Activated naive CD4-positive, alpha-beta T cell treated with anti-CD3 and anti-CD28 coated beads, Interleukin-2, amount 50 U/mL, for 72 hours (primary cell): ENCODE data around the gene BANP. TPM values are rescaled to one million over a fixed set of nuclear protein-coding genes. Genes with fewer than 3 reads are reported as not detected.
"Not testable (repeated sequence)": the region's sequence is repeated elsewhere in the genome, so short reads cannot be mapped to it uniquely, and the experiment has no call there.

ENCODE experiments used
- ATAC-seq, 2 donors: fragments of 150-1000 bp; cut with Tn5 transposase; 2 replicates each; pipeline ENCODE4 v1.10.0; 2021; ENCODE audit warnings: mild to moderate bottlenecking in 2 of 2, moderate library complexity in 2 of 2
- DNase-seq, 2 donors: peaks; one replicate each; pipeline ENCODE4 v3.0.0; 2021 to 2022; ENCODE audit warnings: low spot score in 2 of 2
- H3K27ac Mint-ChIP-seq, 2 donors: one replicate each; pipeline ENCODE4 v1.8.0; 2022; ENCODE audit warnings: mild to moderate bottlenecking in 2 of 2, mixed read lengths in 2 of 2
- H3K36me3 Mint-ChIP-seq, 2 donors: one replicate each; pipeline ENCODE4 v1.8.0; 2022; ENCODE audit warnings: mixed read lengths in 2 of 2
- H3K9me3 Mint-ChIP-seq, 2 donors: one replicate each; pipeline ENCODE4 v1.8.0; 2022; ENCODE audit warnings: mixed read lengths in 2 of 2
- total RNA-seq, 2 donors: library from RNA; stranded (reverse); gene quantifications; one replicate each; pipeline ENCODE4 v1.2.3, GENCODE V29; 2022

The BANP gene
- total RNA-seq, 2 donors from 2014 or later: 44.6 to 46.8 TPM

- ATAC-seq (no peak), DNase-seq (no peak)
- no peaks in the 10 kb centered on the region for H3K9me3 Mint-ChIP-seq
- peaks cover 0 to 6% of the 10 kb centered on the region in 2 donors for H3K36me3 Mint-ChIP-seq
- H3K27ac Mint-ChIP-seq: peak overlapping the region in 1 of 2 donors; percentile 17
These were observed 84.1 kb downstream of the BANP start for GRCh38 chr16:88035292-88035691.

- H3K36me3 Mint-ChIP-seq, ATAC-seq, DNase-seq, H3K9me3 Mint-ChIP-seq: not testable (repeated sequence)
- H3K27ac Mint-ChIP-seq: peak overlapping the region; percentile 17 to 52
These were observed 84.8 kb downstream of the BANP start for GRCh38 chr16:88035884-88036639.

GRCh38 chr16:88036640-88036996 lies 85.4 kb downstream of the BANP start:
- DNase-seq, H3K9me3 Mint-ChIP-seq, H3K36me3 Mint-ChIP-seq, ATAC-seq: not testable (repeated sequence)
- peak overlapping the region in 1 of 2 donors; percentile 17 for H3K27ac Mint-ChIP-seq

GRCh38 chr16:88037359-88037758 lies 86.1 kb downstream of the BANP start:
- not testable (repeated sequence) for H3K36me3 Mint-ChIP-seq, H3K27ac Mint-ChIP-seq, H3K9me3 Mint-ChIP-seq, ATAC-seq, DNase-seq

- H3K36me3 Mint-ChIP-seq, DNase-seq, H3K9me3 Mint-ChIP-seq, H3K27ac Mint-ChIP-seq, ATAC-seq: not testable (repeated sequence)
These were observed 86.8 kb downstream of the BANP start for GRCh38 chr16:88037876-88038525.

GRCh38 chr16:88038526-88038908 lies 87.3 kb downstream of the BANP start:
- not testable (repeated sequence) for DNase-seq, H3K36me3 Mint-ChIP-seq, ATAC-seq, H3K9me3 Mint-ChIP-seq, H3K27ac Mint-ChIP-seq

- ATAC-seq: no peak
- no peak for DNase-seq
- peaks cover 0 to 6% of the 10 kb centered on the region in 2 donors for H3K36me3 Mint-ChIP-seq
- peak overlapping the region in 1 of 2 donors; percentile 44 for H3K27ac Mint-ChIP-seq
- H3K9me3 Mint-ChIP-seq: no peaks in the 10 kb centered on the region
These were observed 88.4 kb downstream of the BANP start for GRCh38 chr16:88039591-88039990.

GRCh38 chr16:88040196-88040876 lies 89.1 kb downstream of the BANP start:
- not testable (repeated sequence) for ATAC-seq, DNase-seq, H3K36me3 Mint-ChIP-seq, H3K9me3 Mint-ChIP-seq
- H3K27ac Mint-ChIP-seq: peak overlapping the region in 1 of 2 donors; percentile 60

- not testable (repeated sequence) for DNase-seq
These were observed 89.6 kb downstream of the BANP start for GRCh38 chr16:88040877-88041244.

GRCh38 chr16:88041506-88041905 lies 90.3 kb downstream of the BANP start:
- peak overlapping the region; percentile 19 to 44 for H3K27ac Mint-ChIP-seq
- not testable (repeated sequence) for ATAC-seq, H3K9me3 Mint-ChIP-seq, H3K36me3 Mint-ChIP-seq, DNase-seq

More at GRCh38 chr16:88040877-88041244, 89.6 kb downstream of the BANP start:
- ATAC-seq, H3K36me3 Mint-ChIP-seq, H3K9me3 Mint-ChIP-seq: not testable (repeated sequence)
- peak overlapping the region in 1 of 2 donors; percentile 60 for H3K27ac Mint-ChIP-seq

- DNase-seq, H3K9me3 Mint-ChIP-seq, H3K36me3 Mint-ChIP-seq, ATAC-seq: not testable (repeated sequence)
- peak overlapping the region in 1 of 2 donors; percentile 19 for H3K27ac Mint-ChIP-seq
These were observed 90.8 kb downstream of the BANP start for GRCh38 chr16:88041986-88042562.

- H3K36me3 Mint-ChIP-seq: not testable (repeated sequence)
- peak overlapping the region in 1 of 2 donors; percentile 1 for H3K27ac Mint-ChIP-seq
These were observed 92.1 kb downstream of the BANP start for GRCh38 chr16:88043208-88043910.

GRCh38 chr16:88044121-88044581 lies 92.9 kb downstream of the BANP start:
- H3K9me3 Mint-ChIP-seq, ATAC-seq, DNase-seq, H3K36me3 Mint-ChIP-seq, H3K27ac Mint-ChIP-seq: not testable (repeated sequence)

More at GRCh38 chr16:88043208-88043910, 92.1 kb downstream of the BANP start:
- H3K9me3 Mint-ChIP-seq, DNase-seq, ATAC-seq: not testable (repeated sequence)

GRCh38 chr16:88045361-88045760 lies 94.1 kb downstream of the BANP start:
- peak overlapping the region in 1 of 2 donors; percentile 77 for H3K27ac Mint-ChIP-seq
- DNase-seq, H3K9me3 Mint-ChIP-seq, H3K36me3 Mint-ChIP-seq, ATAC-seq: not testable (repeated sequence)

- H3K36me3 Mint-ChIP-seq: peaks cover 0 to 6% of the 10 kb centered on the region in 2 donors
- no peaks in the 10 kb centered on the region for H3K9me3 Mint-ChIP-seq
- no peak for DNase-seq
- no peak overlapping the region for H3K27ac Mint-ChIP-seq
- no peak for ATAC-seq
These were observed 94.6 kb downstream of the BANP start for GRCh38 chr16:88045820-88046303.

GRCh38 chr16:88047462-88047861 lies 96.2 kb downstream of the BANP start:
- no peak overlapping the region for H3K27ac Mint-ChIP-seq
- ATAC-seq (no peak), DNase-seq (no peak)
- H3K9me3 Mint-ChIP-seq: no peaks in the 10 kb centered on the region
- peaks cover 0 to 6% of the 10 kb centered on the region in 2 donors for H3K36me3 Mint-ChIP-seq
